ENCODE data around the gene DISC1. TPM values are rescaled to one million over a fixed set of nuclear protein-coding genes. Genes with fewer than 3 reads are reported as not detected.

The DISC1 gene
- total and polyA plus RNA-seq, 4 experiments from 2014 or later: 1.9 to 18.0 (median 10.0) TPM

DNA sequence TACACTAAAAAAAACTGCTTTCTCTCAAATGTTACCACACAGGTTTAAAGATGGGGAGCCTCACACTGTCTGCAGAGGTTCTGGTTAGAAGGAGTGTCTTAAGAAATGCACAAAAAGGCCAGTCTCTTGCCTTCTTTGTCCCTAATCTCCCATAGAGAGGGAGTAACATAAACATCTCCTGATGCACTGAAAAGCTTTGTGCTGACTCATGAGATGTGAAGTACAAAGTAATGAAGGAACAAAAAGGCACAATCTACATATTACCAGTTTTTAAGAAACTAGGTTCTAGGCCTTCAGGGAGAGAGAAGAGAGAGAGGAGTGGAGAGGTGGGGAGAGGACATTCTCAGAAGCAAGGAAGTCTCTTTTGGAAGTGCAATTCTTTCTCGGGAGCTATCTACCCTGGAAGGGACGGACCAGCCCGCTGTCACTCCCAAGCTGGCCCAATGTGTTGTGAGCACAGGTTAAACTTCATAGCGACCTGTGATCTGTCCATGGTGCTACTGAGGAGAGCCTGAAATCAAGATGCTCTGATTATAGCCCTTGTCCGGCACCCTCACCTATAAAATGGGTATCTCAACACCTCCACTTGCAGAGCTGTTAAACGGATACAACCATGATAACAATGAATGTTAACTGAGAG lies 458.1 kb downstream of the DISC1 start:
- Mint-ChIP-seq H3K4me3 (no peak overlapping the region), H3K27ac (no peak overlapping the region), H3K36me3 (no peaks in the 10 kb centered on the region), H3K4me1 (no peaks in the 10 kb centered on the region), H3K27me3 (no peaks in the 10 kb centered on the region), H3K9me3 (peaks cover 0 to 20% (median 13%) of the 10 kb centered on the region in 8 donors)
- no peak for DNase-seq
- Histone ChIP-seq H3K36me3 (ENCODE audit: insufficient read depth, low read length) (no peaks in the 10 kb centered on the region), H3K27ac (ENCODE audit: low read depth, low read length) (no peak overlapping the region), H3K27me3 (ENCODE audit: insufficient read depth, low read length) (no peaks in the 10 kb centered on the region), H3K4me1 (ENCODE audit: insufficient read depth, low read length) (no peaks in the 10 kb centered on the region), H3K4me3 (ENCODE audit: low read length in 2 of 2) (no peak overlapping the region), H3K9me3 (ENCODE audit: control insufficient read depth in 1 of 2, low read length in 2 of 2) (no peaks in the 10 kb centered on the region)
- intact Hi-C loops (cut with micrococcal nuclease): no loop called here
- CTCF ChIA-PET (ENCODE audit: partially characterized antibody): no interaction called here
- POLR2A ChIA-PET (ENCODE audit: partially characterized antibody): no interaction called here

DNA sequence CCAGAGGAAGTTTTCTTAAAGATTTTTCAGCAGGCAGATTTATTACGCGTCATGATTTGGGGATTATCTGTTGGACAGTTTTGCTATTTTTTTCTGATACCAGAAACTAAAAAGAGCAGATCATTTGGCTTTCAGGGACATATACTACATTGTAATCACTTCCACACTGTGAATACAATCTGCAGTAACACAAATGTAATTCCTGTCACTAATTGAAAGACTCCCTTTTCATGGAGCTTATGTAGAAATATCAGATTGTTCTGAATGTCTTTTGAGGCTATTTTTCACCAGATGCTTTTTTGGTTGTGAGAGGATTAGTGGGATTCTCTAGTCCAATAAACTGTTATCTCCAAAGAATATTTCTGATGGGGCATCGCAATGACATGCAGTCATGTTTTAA lies 464.2 kb downstream of the DISC1 start:
- Mint-ChIP-seq H3K36me3 (no peaks in the 10 kb centered on the region), H3K4me1 (no peaks in the 10 kb centered on the region), H3K27ac (peak overlapping the region in 1 of 7 donors; percentile 43), H3K9me3 (no peaks in the 10 kb centered on the region), H3K27me3 (peaks cover 0 to 1% of the 10 kb centered on the region in 2 donors), H3K4me3 (no peak overlapping the region)
- H3K4me3 ChIP-seq (ENCODE audit: low read length in 2 of 2): no peak overlapping the region
- no peak for DNase-seq
- ChIA-PET POLR2A (ENCODE audit: partially characterized antibody) (no interaction called here), CTCF (ENCODE audit: partially characterized antibody) (no interaction called here)
- intact Hi-C loops (cut with micrococcal nuclease): no loop called here
- H3K9me3 ChIP-seq (ENCODE audit: control insufficient read depth in 1 of 2, low read length in 2 of 2): no peaks in the 10 kb centered on the region
- no peaks in the 10 kb centered on the region for H3K27me3 ChIP-seq (ENCODE audit: insufficient read depth, low read length)
- no peak overlapping the region for H3K27ac ChIP-seq (ENCODE audit: low read depth, low read length)
- H3K4me1 ChIP-seq (ENCODE audit: insufficient read depth, low read length): no peaks in the 10 kb centered on the region
- no peaks in the 10 kb centered on the region for H3K36me3 ChIP-seq (ENCODE audit: insufficient read depth, low read length)

Other genes starting within 250 kb of the DISC1 start
- gene EGLN1, start 204.5 kb upstream of the DISC1 start, total RNA-seq: 10 to 100 TPM; 23.5 to 29.3 TPM
- gene EGLN1, start 204.5 kb upstream of the DISC1 start, polyA plus RNA-seq: 10 to 100 TPM; 26.0 to 32.1 TPM
- gene TSNAX, start 98.1 kb upstream of the DISC1 start, total RNA-seq: 10 to 100 TPM; 43.5 to 50.7 TPM
- gene TSNAX, start 98.1 kb upstream of the DISC1 start, polyA plus RNA-seq: 100 to 1,000 TPM in 1 of 2 donors, 10 to 100 TPM in 1; 84.3 to 130 TPM

All from CD4-positive, alpha-beta memory T cell (primary cell).